Endothelial cell of umbilical vein (primary cell): ENCODE measurements around the gene NCAN. TPM values are rescaled to one million over a fixed set of nuclear protein-coding genes. Genes with fewer than 3 reads are reported as not detected.

ENCODE experiments used
- BruUV-seq: library from RNA; stranded (reverse); fragments of 400-500 nt; replicated peaks from 2 replicates; lab custom pipeline; 2021; lab: Mats Ljungman, UMichigan
- CTCF ChIA-PET: fragments of 300-600, 350-600 bp; sonication (Branson Sonifier 250); formaldehyde crosslinking; loops from one replicate; lab custom pipeline; 2021; ENCODE audit warnings: antibody characterized with exemption, inconsistent platforms; lab: Charles Lee
- POLR2A ChIA-PET: fragments of 300-600, 350-600 bp; sonication (Branson Sonifier 250); formaldehyde crosslinking; loops from one replicate; lab custom pipeline; 2021; ENCODE audit warnings: antibody characterized with exemption, inconsistent platforms; lab: Charles Lee
- DNase-seq: peaks from one replicate; pipeline ENCODE4 v3.0.0-alpha.2; 2011; ENCODE audit warnings: low read depth, low spot score
- FAIRE-seq: peaks from 2 replicates; lab custom pipeline; 2011; peaks lifted over from hg19 to GRCh38; lab: Jason Lieb, UNC
- H2AFZ ChIP-seq: 2 replicates; pipeline ENCODE4 v1.6.0; 2012; ENCODE audit warnings: low read depth, low read length, control low read depth, inconsistent platforms
- H3K27ac ChIP-seq: 2 replicates; pipeline ENCODE4 v1.5.1; 2011; ENCODE audit warnings: low read depth, mild to moderate bottlenecking, control low read depth, low read length, moderate library complexity; ENCODE audit not compliant: insufficient read depth
- H3K27me3 ChIP-seq, 2 experiments: 2 replicates each; pipeline versions ENCODE4 v1.6.0 to v1.6.1; 2011; ENCODE audit warnings: low read length in 2 of 2, mixed read lengths in 1 of 2; ENCODE audit not compliant: control insufficient read depth in 2 of 2, insufficient read depth in 2 of 2
- H3K36me3 ChIP-seq, 2 experiments: 2 replicates in 1 of 2; 3 replicates in 1 of 2; pipeline ENCODE4 v1.5.1; 2011; ENCODE audit warnings: low read length in 2 of 2, mild to moderate bottlenecking in 1 of 2, moderate library complexity in 1 of 2; ENCODE audit not compliant: control insufficient read depth in 2 of 2, insufficient read depth in 2 of 2; ENCODE audit errors: extremely low read depth in 1 of 2
- H3K4me1 ChIP-seq: 3 replicates; pipeline ENCODE4 v1.5.1; 2011; ENCODE audit warnings: mild to moderate bottlenecking, low read length; ENCODE audit not compliant: control insufficient read depth, insufficient read depth; ENCODE audit errors: extremely low read depth
- H3K4me2 ChIP-seq: 2 replicates; pipeline ENCODE4 v1.6.1; 2011; ENCODE audit warnings: low read length, control low read depth, mixed read lengths; ENCODE audit not compliant: insufficient read depth
- H3K4me3 ChIP-seq, 3 experiments: fragments of 200-600 bp in 1 of 3; sonication (generic), shearing (Covaris generic) in 1 of 3; replicated peaks in 1 of 3; 2 replicates each; pipeline ENCODE4 v1.5.1; 2011 to 2016; ENCODE audit warnings: control low read depth in 3 of 3, low read length in 3 of 3, mild to moderate bottlenecking in 2 of 3, inconsistent platforms in 1 of 3, low read depth in 1 of 3, moderate library complexity in 1 of 3; ENCODE audit not compliant: insufficient read depth in 1 of 3
- H3K79me2 ChIP-seq: 2 replicates; pipeline ENCODE4 v1.6.0; 2012; ENCODE audit warnings: low read length, inconsistent platforms; ENCODE audit not compliant: control insufficient read depth, insufficient read depth
- H3K9ac ChIP-seq: replicated peaks from 2 replicates; pipeline ENCODE3; 2011; ENCODE audit warnings: low read length, control low read depth; ENCODE audit not compliant: insufficient read depth; ENCODE audit errors: extremely low read depth
- H3K9me1 ChIP-seq: replicated peaks from 3 replicates; pipeline ENCODE4 v1.6.0; 2011; ENCODE audit warnings: mild to moderate bottlenecking, low read length; ENCODE audit not compliant: control insufficient read depth, insufficient read depth; ENCODE audit errors: extremely low read depth
- H3K9me3 ChIP-seq: replicated peaks from 2 replicates; pipeline ENCODE4 v1.5.1; 2012; ENCODE audit warnings: low read length, inconsistent platforms; ENCODE audit not compliant: control insufficient read depth, insufficient read depth
- H4K20me1 ChIP-seq: replicated peaks from 2 replicates; pipeline ENCODE3; 2011; ENCODE audit warnings: mild to moderate bottlenecking, low read length; ENCODE audit not compliant: control insufficient read depth, insufficient read depth; ENCODE audit errors: extremely low read depth
- CTCF ChIP-seq, 2 donors: IDR thresholded peaks; 1 replicate in 1 of 2; 2 replicates in 1 of 2; pipeline ENCODE4 v1.5.1; 2011; ENCODE audit warnings: low read length in 2 of 2, mild to moderate bottlenecking in 2 of 2, moderate library complexity in 2 of 2, control low read depth in 1 of 2, inconsistent platforms in 1 of 2, low read depth in 1 of 2; ENCODE audit not compliant: insufficient read depth in 1 of 2; ENCODE audit errors: extremely low read depth in 1 of 2
- EZH2 ChIP-seq: IDR thresholded peaks from 2 replicates; pipeline ENCODE4 v1.6.1; 2012; ENCODE audit warnings: borderline replicate concordance, low read depth, mild to moderate bottlenecking, moderate library complexity, low read length, inconsistent platforms; ENCODE audit not compliant: severe bottlenecking
- FOS ChIP-seq: IDR thresholded peaks from 2 replicates; pipeline ENCODE4 v1.6.1; 2011; ENCODE audit warnings: mild to moderate bottlenecking, low read length, moderate library complexity, borderline replicate concordance; ENCODE audit not compliant: insufficient read depth
- GATA2 ChIP-seq: IDR thresholded peaks from 2 replicates; pipeline ENCODE4 v1.7.0; 2011; ENCODE audit warnings: low read depth, mild to moderate bottlenecking, moderate library complexity, mixed read lengths, low read length; ENCODE audit not compliant: insufficient read length, insufficient read depth
- JUN ChIP-seq: IDR thresholded peaks from 2 replicates; pipeline ENCODE4 v1.6.1; 2011; ENCODE audit warnings: borderline replicate concordance, low read depth; ENCODE audit not compliant: insufficient read length, insufficient read depth
- MAX ChIP-seq: IDR thresholded peaks from 2 replicates; pipeline ENCODE4 v1.6.1; 2011; ENCODE audit not compliant: insufficient read depth, insufficient read length
- MYC ChIP-seq: IDR thresholded peaks from one replicate; pipeline ENCODE4 v1.6.1; 2011; ENCODE audit warnings: mild to moderate bottlenecking, low read depth, low read length
- POLR2A ChIP-seq: IDR thresholded peaks from 2 replicates; pipeline ENCODE4 v1.6.1; 2012; ENCODE audit warnings: low read depth, mild to moderate bottlenecking, control low read depth, low read length
- POLR2AphosphoS5 ChIP-seq: IDR thresholded peaks from 2 replicates; pipeline ENCODE4 v1.6.1; 2012; ENCODE audit warnings: low read depth, mild to moderate bottlenecking, control low read depth, low read length, moderate library complexity; ENCODE audit not compliant: insufficient read depth
- dilution Hi-C: fragments of 300-500 bp; cut with MboI; formaldehyde crosslinking; loops from one replicate; pipeline ENCODE4 v1.15.0; 2019; ENCODE audit warnings: low sequenced_read_pairs; ENCODE audit not compliant: extremely low pct_ligation_motif_present
- intact Hi-C: fragments of 100-400 bp; cut with micrococcal nuclease; formaldehyde crosslinking; loops from one replicate; pipeline ENCODE4 v1.10.0; 2022
- polyA plus RNA-seq, 4 experiments: library from polyadenylated mRNA; depleted of rRNA in 3 of 4; stranded (reverse) in 3 of 4; unstranded in 1 of 4; fragments of >200 nt; gene quantifications; 2 replicates each; pipeline versions ENCODE4 v1.2.1 to v1.2.3, GENCODE V29; 2011 to 2012; ENCODE audit warnings: missing spikeins in 1 of 4
- total RNA-seq: library from RNA; stranded (reverse); gene quantifications from 2 replicates; pipeline ENCODE4 v1.2.3, GENCODE V29; 2021

NCAN gene
- total and polyA plus RNA-seq, 2 donors (not counting 3 experiments of a cell fraction or from before 2014, with no cell fraction given), result not detected

GRCh38 chr19:19239675-19240074, 27.9 kb downstream of the NCAN start:
- Histone ChIP-seq H2AFZ (no peak overlapping the region), H3K9ac (no peak overlapping the region), H3K4me1 (no peaks in the 10 kb centered on the region), H3K27ac (no peak overlapping the region), H3K79me2 (no peaks in the 10 kb centered on the region), H3K4me2 (no peak overlapping the region), H3K9me3 (peaks cover under 1% of the 10 kb centered on the region), H3K4me3 (no peak overlapping the region), H3K9me1 (no peaks in the 10 kb centered on the region), H3K36me3 (no peaks in the 10 kb centered on the region), H4K20me1 (no peaks in the 10 kb centered on the region), H3K27me3 (no peaks in the 10 kb centered on the region)
- intact Hi-C loops, result no loop called here
- POLR2A ChIA-PET, result no interaction called here
- CTCF ChIA-PET, result no interaction called here
- FAIRE-seq (no peak), DNase-seq (no peak)
- TF ChIP-seq MYC, result no peak
- TF ChIP-seq POLR2AphosphoS5, result no peak
- no peak for TF ChIP-seq JUN
- TF ChIP-seq EZH2, result no peak
- no peak for TF ChIP-seq FOS
- TF ChIP-seq MAX, result no peak
- no peak for TF ChIP-seq POLR2A
- no peak for TF ChIP-seq GATA2
- TF ChIP-seq CTCF (IDR thresholded peaks at IDR 0.05; ENCODE audit: extremely low read depth in 1 of 2, insufficient read depth in 1 of 2, low read depth in 1 of 2, low read length in 2 of 2), result no peak
- dilution Hi-C loops, result no loop called here
- no TSS peak for BruUV-seq
